Measurements from ENCODE around the gene AXIN1. TPM values are rescaled to one million over a fixed set of nuclear protein-coding genes. Genes with fewer than 3 reads are reported as not detected.
"Not testable (repeated sequence)": the region's sequence is repeated elsewhere in the genome, so short reads cannot be mapped to it uniquely, and the experiment has no call there.

The AXIN1 gene
- total RNA-seq, 1 donor from 2014 or later = 22.4 TPM

DNA sequence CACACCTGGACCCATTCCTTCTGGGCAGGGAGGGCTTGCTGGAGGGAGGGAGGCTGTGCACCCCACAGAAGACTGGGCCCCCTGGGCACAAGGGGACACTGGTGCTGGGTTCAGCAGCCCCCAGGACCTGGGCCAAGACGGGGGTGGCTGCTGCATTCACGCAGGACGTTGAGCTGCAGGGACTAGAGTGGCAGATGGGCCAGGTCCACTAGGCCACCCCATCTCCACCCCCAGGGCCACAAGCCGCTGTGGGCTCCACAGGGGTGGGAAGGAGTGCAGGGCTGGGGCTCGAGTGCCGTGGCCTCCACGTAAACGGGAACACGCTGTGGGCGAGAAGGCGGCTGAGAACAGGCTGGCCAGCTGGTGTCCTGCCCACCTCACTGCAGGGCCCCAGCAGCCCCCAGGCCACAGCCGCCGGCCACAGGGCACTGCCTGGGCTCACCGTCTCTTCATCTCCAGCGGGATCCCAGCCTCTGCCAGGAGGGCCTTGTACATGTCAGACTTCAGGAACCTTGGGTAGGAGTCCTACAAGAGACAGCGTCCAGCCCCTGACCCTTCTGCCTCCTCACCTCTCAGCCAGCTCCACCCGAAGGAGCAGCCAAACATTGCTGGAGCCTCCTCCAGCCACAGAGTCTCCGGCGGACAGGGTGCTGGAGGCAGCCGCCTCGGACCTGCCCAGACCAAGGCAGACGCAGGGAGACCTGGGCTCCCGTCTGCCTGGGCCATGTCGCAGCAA lies 83.3 kb downstream of the AXIN1 start:
- TF ChIP-seq, protein P1, sequence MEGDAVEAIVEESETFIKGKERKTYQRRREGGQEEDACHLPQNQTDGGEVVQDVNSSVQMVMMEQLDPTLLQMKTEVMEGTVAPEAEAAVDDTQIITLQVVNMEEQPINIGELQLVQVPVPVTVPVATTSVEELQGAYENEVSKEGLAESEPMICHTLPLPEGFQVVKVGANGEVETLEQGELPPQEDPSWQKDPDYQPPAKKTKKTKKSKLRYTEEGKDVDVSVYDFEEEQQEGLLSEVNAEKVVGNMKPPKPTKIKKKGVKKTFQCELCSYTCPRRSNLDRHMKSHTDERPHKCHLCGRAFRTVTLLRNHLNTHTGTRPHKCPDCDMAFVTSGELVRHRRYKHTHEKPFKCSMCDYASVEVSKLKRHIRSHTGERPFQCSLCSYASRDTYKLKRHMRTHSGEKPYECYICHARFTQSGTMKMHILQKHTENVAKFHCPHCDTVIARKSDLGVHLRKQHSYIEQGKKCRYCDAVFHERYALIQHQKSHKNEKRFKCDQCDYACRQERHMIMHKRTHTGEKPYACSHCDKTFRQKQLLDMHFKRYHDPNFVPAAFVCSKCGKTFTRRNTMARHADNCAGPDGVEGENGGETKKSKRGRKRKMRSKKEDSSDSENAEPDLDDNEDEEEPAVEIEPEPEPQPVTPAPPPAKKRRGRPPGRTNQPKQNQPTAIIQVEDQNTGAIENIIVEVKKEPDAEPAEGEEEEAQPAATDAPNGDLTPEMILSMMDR (IDR thresholded peaks at IDR 0.05) = no peak
- peaks cover 13% of the 10 kb centered on the region for H3K36me3 ChIP-seq
- DNase-seq (no peak), ATAC-seq (no peak)
- H3K9me3 ChIP-seq = no peaks in the 10 kb centered on the region
- H3K27ac ChIP-seq = no peak overlapping the region
- peaks cover 11% of the 10 kb centered on the region for H3K27me3 ChIP-seq (ENCODE audit: low read depth)
- H3K4me3 ChIP-seq = no peak overlapping the region
- H3K4me1 ChIP-seq = no peaks in the 10 kb centered on the region
- intact Hi-C loops (cut with DNase I) = no loop called here

DNA sequence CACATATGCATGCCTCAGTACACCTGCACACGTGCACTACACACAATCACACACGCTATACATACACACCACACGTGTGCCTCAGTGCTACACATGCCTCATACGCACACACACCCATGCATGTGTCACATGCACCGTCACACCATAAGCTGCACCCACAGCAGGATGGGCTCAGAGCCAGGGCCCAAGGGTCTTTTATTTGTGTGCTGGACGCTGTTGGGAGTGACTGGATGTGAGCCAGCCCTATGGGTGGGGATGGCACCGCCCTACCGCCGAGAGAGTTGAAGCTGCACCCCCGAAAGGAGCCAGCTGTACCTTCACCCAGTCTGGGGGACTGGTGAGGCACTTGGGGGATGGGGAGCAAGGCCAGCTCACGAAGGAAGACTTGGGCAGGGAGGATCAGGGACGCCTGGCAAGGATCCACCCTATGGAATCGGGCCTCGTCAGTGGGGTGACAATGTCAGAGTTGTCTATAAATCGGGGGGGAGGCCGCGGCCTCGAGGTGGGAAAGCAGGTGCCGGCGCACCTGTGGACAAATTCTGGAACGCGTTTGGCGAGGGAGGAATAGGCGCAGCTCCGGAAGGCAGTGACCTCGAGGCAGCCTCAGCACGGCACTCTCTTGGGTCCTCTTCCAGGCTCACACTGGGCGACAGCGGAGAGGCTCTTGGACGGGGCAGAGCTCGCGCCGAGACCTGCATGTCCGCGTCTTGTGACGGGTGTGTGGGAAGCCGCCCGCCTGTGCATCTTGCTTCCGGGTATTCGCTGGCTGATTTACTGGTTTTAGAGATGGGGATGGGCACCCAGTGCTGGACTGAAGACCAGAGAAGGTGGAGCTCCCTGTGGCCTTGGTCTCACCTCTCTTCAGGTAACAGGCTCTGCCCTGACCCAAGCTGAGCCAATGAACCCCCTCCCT lies 84.1 kb downstream of the AXIN1 start:
- TF ChIP-seq, protein P1 (IDR thresholded peaks at IDR 0.05) = no peak
- intact Hi-C loops (cut with DNase I) = no loop called here
- Histone ChIP-seq H3K27me3 (ENCODE audit: low read depth) (peaks cover 2% of the 10 kb centered on the region), H3K27ac (no peak overlapping the region), H3K36me3 (peaks cover 21% of the 10 kb centered on the region), H3K4me1 (no peaks in the 10 kb centered on the region), H3K9me3 (no peaks in the 10 kb centered on the region), H3K4me3 (no peak overlapping the region)
- ATAC-seq = no peak
- DNase-seq = no peak

DNA sequence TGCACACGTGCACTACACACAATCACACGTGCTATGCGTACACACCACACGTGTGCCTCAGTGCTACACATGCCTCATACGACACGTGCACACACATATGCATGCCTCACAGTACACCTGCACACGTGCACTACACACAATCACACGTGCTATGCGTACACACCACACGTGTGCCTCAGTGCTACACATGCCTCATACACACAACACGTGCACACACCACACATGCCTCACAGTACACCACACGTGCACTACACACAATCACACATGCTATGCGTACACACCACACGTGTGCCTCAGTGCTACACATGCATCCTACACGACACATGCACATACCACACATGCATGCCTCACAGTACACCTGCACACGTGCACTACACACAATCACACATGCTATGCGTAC lies 85.0 kb downstream of the AXIN1 start:
- H3K27me3 ChIP-seq (ENCODE audit: low read depth); H3K27ac ChIP-seq; ATAC-seq; H3K9me3 ChIP-seq; DNase-seq; intact Hi-C loops (cut with DNase I); H3K4me3 ChIP-seq; H3K4me1 ChIP-seq: not testable (repeated sequence)
- H3K36me3 ChIP-seq = peaks cover 29% of the 10 kb centered on the region

DNA sequence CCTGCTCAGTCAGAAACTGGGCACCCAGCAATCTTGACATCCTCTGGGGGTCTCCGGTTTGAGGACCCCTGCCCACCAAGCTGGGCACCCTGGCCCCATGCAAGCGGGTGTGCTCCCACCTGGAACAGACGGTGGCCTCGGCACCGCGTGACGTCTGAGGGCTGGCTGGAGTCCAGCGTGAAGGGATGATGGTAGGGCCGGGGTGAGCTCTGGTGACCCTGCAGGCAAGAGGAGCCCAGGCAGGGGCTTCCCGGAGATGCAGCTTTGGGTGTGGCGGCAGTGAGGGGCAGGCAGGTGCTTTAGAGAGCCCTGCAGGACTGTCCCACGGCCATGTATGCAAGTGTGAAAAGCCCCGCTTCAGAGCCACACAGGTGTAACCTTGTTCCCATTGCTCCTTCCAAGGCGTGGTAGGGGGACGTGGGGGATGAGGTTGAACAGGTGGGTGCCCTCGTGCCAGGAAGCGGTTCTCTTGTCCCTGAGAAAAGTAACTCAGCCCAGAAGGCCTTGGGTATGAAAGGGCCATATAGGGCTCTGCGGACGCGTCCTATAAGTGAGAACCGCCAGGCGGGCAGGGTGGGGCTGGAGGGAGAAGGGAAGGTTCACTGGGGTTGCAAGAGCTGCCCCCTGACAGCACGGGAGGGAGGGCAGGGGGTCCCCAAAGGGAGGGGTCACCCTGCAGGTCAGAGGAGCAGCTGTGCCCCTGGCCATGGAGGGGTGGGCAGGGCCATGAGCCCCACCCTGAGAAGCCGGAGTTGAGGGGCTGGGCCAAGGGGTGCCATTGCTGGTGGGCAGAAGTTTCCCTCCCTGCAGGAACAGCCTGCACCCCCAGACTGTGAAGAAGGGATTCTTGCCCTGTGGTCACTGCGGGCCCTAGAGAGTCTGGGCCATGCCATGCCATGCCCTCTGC lies 86.0 kb downstream of the AXIN1 start:
- Histone ChIP-seq H3K27ac (no peak overlapping the region), H3K36me3 (peaks cover 39% of the 10 kb centered on the region), H3K4me1 (no peaks in the 10 kb centered on the region), H3K27me3 (ENCODE audit: low read depth) (no peaks in the 10 kb centered on the region), H3K9me3 (no peaks in the 10 kb centered on the region), H3K4me3 (no peak overlapping the region)
- intact Hi-C loops (cut with DNase I) = no loop called here
- DNase-seq (no peak), ATAC-seq (no peak)
- TF ChIP-seq, protein P1 (IDR thresholded peaks at IDR 0.05) = no peak

DNA sequence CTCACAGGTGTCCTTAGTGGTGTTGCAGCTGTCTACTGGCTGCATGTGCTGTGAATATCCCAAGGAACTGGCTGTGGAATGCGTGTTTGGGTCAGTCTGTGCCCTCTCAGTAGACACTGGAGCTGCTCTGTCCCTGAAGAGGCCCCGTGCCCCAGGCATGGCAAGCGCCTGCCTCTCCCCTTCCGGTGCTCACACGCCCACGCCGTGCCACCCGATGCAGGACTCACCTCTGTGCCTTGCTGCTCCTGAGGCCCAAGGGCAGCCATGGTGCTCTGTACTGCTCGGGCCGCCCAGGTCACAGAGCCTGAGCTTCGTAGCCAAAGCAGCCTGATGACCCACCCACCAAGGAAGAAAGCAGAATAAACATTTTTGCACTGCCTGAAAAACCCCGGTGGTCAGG lies 86.8 kb downstream of the AXIN1 start:
- Histone ChIP-seq H3K36me3 (peaks cover 47% of the 10 kb centered on the region), H3K27me3 (ENCODE audit: low read depth) (no peaks in the 10 kb centered on the region), H3K4me1 (no peaks in the 10 kb centered on the region), H3K9me3 (no peaks in the 10 kb centered on the region), H3K27ac (no peak overlapping the region), H3K4me3 (no peak overlapping the region)
- DNase-seq (no peak), ATAC-seq (no peak)
- intact Hi-C loops (cut with DNase I) = no loop called here
- TF ChIP-seq, protein P1 (IDR thresholded peaks at IDR 0.05) = no peak

Measured in lower lobe of right lung (tissue), 2 donors.